Keratinocyte (primary cell): ENCODE data around the gene TNRC18. TPM values are rescaled to one million over a fixed set of nuclear protein-coding genes. Genes with fewer than 3 reads are reported as not detected.

Experiments
- DNase-seq: peaks from one replicate; pipeline ENCODE4 v3.0.0-alpha.2; 2011; ENCODE audit warnings: low read depth, missing footprints, low spot score
- FAIRE-seq: peaks from 2 replicates; lab custom pipeline; 2011; peaks lifted over from hg19 to GRCh38; lab: Jason Lieb, UNC
- H2AFZ ChIP-seq: 2 replicates; pipeline ENCODE4 v1.6.0; 2012; ENCODE audit warnings: low read length, control low read depth, inconsistent platforms; ENCODE audit not compliant: control insufficient read depth
- H3K27ac ChIP-seq: 2 replicates; pipeline ENCODE4 v1.5.1; 2011; ENCODE audit warnings: low read length; ENCODE audit not compliant: control insufficient read depth, insufficient read depth
- H3K27me3 ChIP-seq: 3 replicates; pipeline ENCODE4 v1.6.0; 2011; ENCODE audit warnings: low read length; ENCODE audit not compliant: control insufficient read depth, insufficient read depth; ENCODE audit errors: extremely low read depth
- H3K36me3 ChIP-seq, 2 experiments: 2 replicates in 1 of 2; 3 replicates in 1 of 2; pipeline ENCODE4 v1.5.1; 2011; ENCODE audit warnings: low read length in 2 of 2, mild to moderate bottlenecking in 1 of 2; ENCODE audit not compliant: control insufficient read depth in 2 of 2, insufficient read depth in 2 of 2; ENCODE audit errors: extremely low read depth in 1 of 2
- H3K4me1 ChIP-seq: 3 replicates; pipeline ENCODE4 v1.5.1; 2011; ENCODE audit warnings: low read length; ENCODE audit not compliant: control insufficient read depth, insufficient read depth; ENCODE audit errors: extremely low read depth
- H3K4me2 ChIP-seq: 3 replicates; pipeline ENCODE4 v1.6.0; 2011; ENCODE audit warnings: low read depth, low read length; ENCODE audit not compliant: control insufficient read depth, insufficient read depth; ENCODE audit errors: extremely low read depth
- H3K4me3 ChIP-seq, 3 experiments: fragments of 200-600 bp in 1 of 3; sonication (generic) in 1 of 3; 2 replicates in 2 of 3; 3 replicates in 1 of 3; pipeline ENCODE4 v1.5.1; 2011 to 2016; ENCODE audit warnings: low read length in 3 of 3, mild to moderate bottlenecking in 3 of 3, control low read depth in 2 of 3, inconsistent platforms in 1 of 3, low read depth in 1 of 3, mixed read lengths in 1 of 3, mixed run types in 1 of 3, moderate library complexity in 1 of 3; ENCODE audit not compliant: control insufficient read depth in 2 of 3, insufficient read depth in 2 of 3; ENCODE audit errors: extremely low read depth in 1 of 3
- H3K79me2 ChIP-seq: 2 replicates; pipeline ENCODE4 v1.6.0; 2012; ENCODE audit warnings: low read length; ENCODE audit not compliant: control insufficient read depth, insufficient read depth
- H3K9ac ChIP-seq: 3 replicates; pipeline ENCODE4 v1.6.0; 2011; ENCODE audit warnings: low read length; ENCODE audit not compliant: control insufficient read depth, insufficient read depth; ENCODE audit errors: extremely low read depth
- H3K9me1 ChIP-seq: 3 replicates; pipeline ENCODE4 v1.6.0; 2011; ENCODE audit warnings: low read length; ENCODE audit not compliant: control insufficient read depth, insufficient read depth; ENCODE audit errors: extremely low read depth
- H3K9me3 ChIP-seq: 2 replicates; pipeline ENCODE4 v1.5.1; 2012; ENCODE audit warnings: low read depth, low read length; ENCODE audit not compliant: control insufficient read depth
- H4K20me1 ChIP-seq: 3 replicates; pipeline ENCODE4 v1.6.0; 2011; ENCODE audit warnings: low read length; ENCODE audit not compliant: control insufficient read depth, insufficient read depth; ENCODE audit errors: extremely low read depth
- EZH2 ChIP-seq: IDR thresholded peaks from one replicate; pipeline ENCODE4 v1.6.1; 2012; ENCODE audit warnings: inconsistent platforms, mild to moderate bottlenecking, low read length, moderate library complexity
- dilution Hi-C: fragments of 300-500 bp; cut with MboI; formaldehyde crosslinking; loops from one replicate; pipeline ENCODE4 v1.7.0; 2020; ENCODE audit warnings: low sequenced_read_pairs; ENCODE audit not compliant: extremely low pct_ligation_motif_present
- polyA plus RNA-seq, 5 experiments: library from polyadenylated mRNA; depleted of rRNA in 3 of 5; stranded (reverse) in 3 of 5; stranded (forward) in 1 of 5; unstranded in 1 of 5; fragments of >200 nt; gene quantifications; 1 replicate in 1 of 5; 2 replicates in 3 of 5; 3 replicates in 1 of 5; pipeline versions ENCODE4 v1.2.1 to v1.2.3, GENCODE V29; 2011 to 2012; ENCODE audit warnings: missing spikeins in 2 of 5, low read depth in 1 of 5, low replicate concordance in 1 of 5
- TF ChIP-seq, protein P1 (sequence below), 3 experiments: IDR thresholded peaks in 1 of 3; conservative IDR thresholded peaks in 1 of 3; optimal IDR thresholded peaks in 1 of 3; 2 replicates in 2 of 3; 3 replicates in 1 of 3; pipeline versions ENCODE3 to v1.5.1; 2011; ENCODE audit warnings: low read length in 3 of 3, mild to moderate bottlenecking in 3 of 3, moderate library complexity in 2 of 3, control low read depth in 1 of 3, inconsistent platforms in 1 of 3; ENCODE audit not compliant: insufficient read depth in 2 of 3; ENCODE audit errors: extremely low read depth in 1 of 3

TNRC18 gene
- polyA plus RNA-seq, 1 donor (not counting 4 experiments of a cell fraction or from before 2014, with no cell fraction given): 13.2 TPM

DNA sequence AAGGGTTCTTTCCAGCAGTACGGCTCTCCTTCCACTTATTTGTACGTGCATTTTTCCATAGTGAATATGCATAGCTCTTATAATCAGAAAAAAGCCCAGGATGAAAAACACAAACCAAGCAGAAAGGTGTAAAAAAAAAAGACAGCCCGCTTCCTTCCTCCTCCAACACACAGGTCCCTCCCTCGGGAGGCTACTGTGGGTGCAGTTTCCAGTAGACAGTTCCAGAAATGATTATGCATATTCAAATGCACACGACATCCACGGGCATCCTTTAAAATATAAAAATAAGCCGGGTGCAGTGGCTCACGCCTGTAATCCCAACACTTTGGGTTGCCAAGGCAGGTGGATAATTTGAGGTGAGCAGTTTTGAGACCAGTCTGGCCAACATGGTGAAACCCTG lies 59.9 kb downstream of the TNRC18 start:
- no peaks in the 10 kb centered on the region for H3K27me3 ChIP-seq
- dilution Hi-C loops: no loop called here
- peaks cover 3% of the 10 kb centered on the region for H3K4me1 ChIP-seq
- peaks cover 66% of the 10 kb centered on the region for H3K79me2 ChIP-seq
- H3K9me3 ChIP-seq: no peaks in the 10 kb centered on the region
- H2AFZ ChIP-seq: no peak overlapping the region
- H4K20me1 ChIP-seq: peaks cover 18% of the 10 kb centered on the region
- H3K36me3 ChIP-seq: peaks cover 32 to 35% of the 10 kb centered on the region in 2 experiments
- H3K4me2 ChIP-seq: no peak overlapping the region
- peaks cover 3% of the 10 kb centered on the region for H3K9me1 ChIP-seq
- FAIRE-seq (no peak), DNase-seq (no peak)
- H3K4me3 ChIP-seq: no peak overlapping the region
- H3K9ac ChIP-seq: no peak overlapping the region
- H3K27ac ChIP-seq: no peak overlapping the region
- TF ChIP-seq, protein P1, sequence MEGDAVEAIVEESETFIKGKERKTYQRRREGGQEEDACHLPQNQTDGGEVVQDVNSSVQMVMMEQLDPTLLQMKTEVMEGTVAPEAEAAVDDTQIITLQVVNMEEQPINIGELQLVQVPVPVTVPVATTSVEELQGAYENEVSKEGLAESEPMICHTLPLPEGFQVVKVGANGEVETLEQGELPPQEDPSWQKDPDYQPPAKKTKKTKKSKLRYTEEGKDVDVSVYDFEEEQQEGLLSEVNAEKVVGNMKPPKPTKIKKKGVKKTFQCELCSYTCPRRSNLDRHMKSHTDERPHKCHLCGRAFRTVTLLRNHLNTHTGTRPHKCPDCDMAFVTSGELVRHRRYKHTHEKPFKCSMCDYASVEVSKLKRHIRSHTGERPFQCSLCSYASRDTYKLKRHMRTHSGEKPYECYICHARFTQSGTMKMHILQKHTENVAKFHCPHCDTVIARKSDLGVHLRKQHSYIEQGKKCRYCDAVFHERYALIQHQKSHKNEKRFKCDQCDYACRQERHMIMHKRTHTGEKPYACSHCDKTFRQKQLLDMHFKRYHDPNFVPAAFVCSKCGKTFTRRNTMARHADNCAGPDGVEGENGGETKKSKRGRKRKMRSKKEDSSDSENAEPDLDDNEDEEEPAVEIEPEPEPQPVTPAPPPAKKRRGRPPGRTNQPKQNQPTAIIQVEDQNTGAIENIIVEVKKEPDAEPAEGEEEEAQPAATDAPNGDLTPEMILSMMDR (optimal IDR thresholded peaks at IDR 0.05 in 1 of 3, IDR thresholded peaks at IDR 0.05 in 1 of 3, conservative IDR thresholded peaks at IDR 0.05 in 1 of 3; ENCODE audit: extremely low read depth in 1 of 3, insufficient read depth in 2 of 3, low read length in 3 of 3): no peak
- TF ChIP-seq EZH2: no peak

DNA sequence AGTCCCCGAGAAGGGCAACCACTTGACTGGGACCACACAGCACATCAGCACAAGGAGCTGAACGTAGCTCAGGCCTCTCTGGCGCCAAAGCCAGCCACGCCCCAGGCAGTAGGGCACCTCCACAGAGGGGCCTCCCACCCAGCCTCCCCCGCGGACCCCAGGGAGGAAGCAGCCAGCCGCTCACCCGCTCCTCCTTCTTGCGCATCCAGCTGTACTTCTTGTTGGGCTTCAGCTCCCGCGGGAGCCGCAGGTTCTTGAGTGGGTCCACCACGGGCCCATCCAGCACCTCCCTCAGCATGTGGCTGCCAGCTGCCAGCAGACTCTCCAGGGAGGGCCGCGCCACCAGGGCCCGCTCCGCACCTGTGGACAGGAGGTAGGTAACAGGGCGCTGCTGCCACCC lies 61.2 kb downstream of the TNRC18 start:
- peaks cover 3% of the 10 kb centered on the region for H3K4me1 ChIP-seq

More for the DNA sequence above, 61.2 kb downstream of the TNRC18 start:
- DNase-seq: no peak
- Histone ChIP-seq H3K27ac (no peak overlapping the region), H3K9ac (no peak overlapping the region), H3K9me1 (peaks cover 3% of the 10 kb centered on the region), H3K4me3 (no peak overlapping the region), H4K20me1 (peaks cover 11% of the 10 kb centered on the region), H3K27me3 (no peaks in the 10 kb centered on the region), H3K36me3 (peaks cover 34 to 41% of the 10 kb centered on the region in 2 experiments), H3K79me2 (peaks cover 61% of the 10 kb centered on the region), H2AFZ (no peak overlapping the region), H3K9me3 (no peaks in the 10 kb centered on the region), H3K4me2 (no peak overlapping the region)
- TF ChIP-seq, protein P1 (optimal IDR thresholded peaks at IDR 0.05 in 1 of 3, IDR thresholded peaks at IDR 0.05 in 1 of 3, conservative IDR thresholded peaks at IDR 0.05 in 1 of 3; ENCODE audit: extremely low read depth in 1 of 3, insufficient read depth in 2 of 3, low read length in 3 of 3): no peak
- no peak for TF ChIP-seq EZH2
- no peak for FAIRE-seq
- dilution Hi-C loops: no loop called here
